A673 (cell line): ENCODE measurements around the gene JSRP1. TPM values are rescaled to one million over a fixed set of nuclear protein-coding genes. Genes with fewer than 3 reads are reported as not detected.

Experiments
- Bru-seq: library from RNA; stranded (reverse); fragments of 400-500 nt; gene quantifications from one replicate; lab custom pipeline; 2021; lab: Mats Ljungman, UMichigan
- BruChase-seq, 2 experiments: library from RNA; stranded (reverse); fragments of 400-500 nt; gene quantifications; one replicate each; lab custom pipeline; 2021; lab: Mats Ljungman, UMichigan
- BruUV-seq: library from RNA; stranded (reverse); fragments of 400-500 nt; replicated peaks from 2 replicates; lab custom pipeline; 2021; lab: Mats Ljungman, UMichigan
- CTCF ChIA-PET: fragments of 300-600 bp; sonication (Branson Sonifier 250); formaldehyde crosslinking; loops from one replicate; lab custom pipeline; 2022; ENCODE audit warnings: antibody characterized with exemption; lab: Charles Lee
- POLR2A ChIA-PET: fragments of 300-600 bp; sonication (Branson Sonifier 250); formaldehyde crosslinking; loops from one replicate; lab custom pipeline; 2022; ENCODE audit warnings: antibody characterized with exemption; ENCODE audit not compliant: low non-redundant PET; lab: Charles Lee
- DNase-seq: peaks from one replicate; pipeline ENCODE4 v3.0.0-alpha.2; 2015; ENCODE audit warnings: low spot score
- H3K27ac ChIP-seq: fragments of 200-600 bp; sonication (generic); 2 replicates; pipeline ENCODE4 v1.5.1; 2016; ENCODE audit warnings: mixed run types, low read depth, mild to moderate bottlenecking, mixed read lengths, antibody characterized with exemption, low read length; ENCODE audit not compliant: poor library complexity, severe bottlenecking
- H3K27me3 ChIP-seq: fragments of 200-600 bp; sonication (generic); replicated peaks from 2 replicates; pipeline ENCODE4 v1.6.1; 2017; ENCODE audit warnings: mixed run types, low read depth, mild to moderate bottlenecking, mixed read lengths, antibody characterized with exemption, low read length; ENCODE audit not compliant: insufficient read depth, poor library complexity
- H3K36me3 ChIP-seq: fragments of 200-600 bp; sonication (generic); 2 replicates; pipeline ENCODE4 v1.6.1; 2016; ENCODE audit warnings: mixed run types, mild to moderate bottlenecking, mixed read lengths, antibody characterized with exemption, low read length; ENCODE audit not compliant: insufficient read depth, poor library complexity, severe bottlenecking
- H3K4me1 ChIP-seq: fragments of 200-600 bp; sonication (generic); 2 replicates; pipeline ENCODE4 v1.6.1; 2017; ENCODE audit warnings: mixed run types, mild to moderate bottlenecking, mixed read lengths, antibody characterized with exemption, low read length; ENCODE audit not compliant: insufficient read depth, poor library complexity, severe bottlenecking
- H3K4me3 ChIP-seq: fragments of 200-600 bp; sonication (generic); 2 replicates; pipeline ENCODE4 v1.5.1; 2016; ENCODE audit warnings: low read depth, mixed run types, mild to moderate bottlenecking, mixed read lengths, low read length; ENCODE audit not compliant: poor library complexity, severe bottlenecking
- H3K9me3 ChIP-seq: fragments of 200-600 bp; sonication (generic); 2 replicates; pipeline ENCODE4 v1.6.1; 2016; ENCODE audit warnings: mixed run types, low read depth, mild to moderate bottlenecking, mixed read lengths, antibody characterized with exemption, low read length; ENCODE audit not compliant: poor library complexity, severe bottlenecking
- EZH2 ChIP-seq: fragments of 200-600 bp; sonication (generic); IDR thresholded peaks from 2 replicates; pipeline ENCODE4 v1.6.1; 2017; ENCODE audit warnings: borderline replicate concordance, low read depth, mild to moderate bottlenecking, mixed read lengths, antibody characterized with exemption, low read length; ENCODE audit not compliant: poor library complexity, severe bottlenecking
- intact Hi-C: fragments of 100-400 bp; cut with micrococcal nuclease; formaldehyde crosslinking; loops from one replicate; pipeline ENCODE4 v1.10.0; 2022; ENCODE audit not compliant: unreplicated experiment
- long read RNA-seq: library from polyadenylated mRNA; stranded (forward); transcript quantifications from one replicate; pipeline ENCODE4 v2.0.0, GENCODE V29; 2022
- total RNA-seq: library from RNA; stranded (reverse); gene quantifications from 2 replicates; pipeline ENCODE4 v1.2.3, GENCODE V29; 2021
- TF ChIP-seq, protein P1 (sequence below): fragments of 300-800, 200-600 bp; sonication (generic); conservative IDR thresholded peaks from 2 replicates; pipeline ENCODE4 v1.5.1; 2017; ENCODE audit warnings: low read depth, mild to moderate bottlenecking, antibody characterized with exemption, low read length, moderate library complexity, mixed read lengths

Gene JSRP1, protein sequence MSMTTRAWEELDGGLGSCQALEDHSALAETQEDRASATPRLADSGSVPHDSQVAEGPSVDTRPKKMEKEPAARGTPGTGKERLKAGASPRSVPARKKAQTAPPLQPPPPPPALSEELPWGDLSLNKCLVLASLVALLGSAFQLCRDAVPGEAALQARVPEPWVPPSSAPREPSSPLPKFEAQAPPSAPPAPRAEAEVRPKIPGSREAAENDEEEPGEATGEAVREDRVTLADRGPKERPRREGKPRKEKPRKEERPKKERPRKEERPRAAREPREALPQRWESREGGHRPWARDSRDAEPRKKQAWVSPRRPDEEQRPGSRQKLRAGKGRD
- total RNA-seq (0.73 TPM in 1 of 2 replicates, not detected in the other), Bru-seq, nascent RNA (not detected), BruChase-seq, experiment 1, labeled RNA remaining after a 2-hour chase (not detected), BruChase-seq, experiment 2, labeled RNA remaining after a 6-hour chase (percentile 13 among the genes with signal in this experiment)
- long read RNA-seq, result 0 reads

DNA sequence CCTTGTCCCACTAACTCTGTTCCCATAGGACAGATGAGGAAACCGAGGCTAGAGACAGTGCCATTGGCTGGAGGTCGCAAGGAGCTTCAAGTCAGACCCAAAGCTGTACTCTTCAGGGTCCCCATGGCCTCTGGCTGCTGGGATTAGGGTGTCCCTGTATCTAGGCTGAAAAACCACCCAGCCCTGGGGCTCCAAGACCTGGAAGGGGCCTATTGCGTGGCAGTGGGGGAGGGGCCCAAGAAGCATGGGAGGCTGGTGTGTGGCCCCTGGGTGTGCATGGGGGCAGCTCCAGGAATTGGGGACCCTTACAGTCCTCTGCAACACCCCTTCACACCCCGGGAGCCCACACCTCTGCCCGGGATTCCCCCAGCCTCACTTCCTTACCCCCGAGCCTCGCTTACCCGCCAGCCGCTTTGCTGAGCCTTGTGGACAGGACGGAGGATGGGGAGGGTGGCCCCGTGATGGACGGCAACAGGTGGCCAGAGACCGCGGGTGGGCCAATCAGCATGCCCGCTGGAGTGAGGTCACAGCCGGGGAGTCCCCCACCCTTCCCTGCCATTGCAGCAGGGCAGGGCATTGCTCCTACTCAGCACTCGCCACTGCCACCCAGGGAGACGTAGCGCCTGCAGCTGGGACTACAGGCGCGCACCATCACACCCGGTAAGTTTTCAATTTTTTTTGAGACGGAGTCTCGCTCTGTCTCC lies at the start of gene JSRP1:
JSRP1 (minus strand) TSS at position 436 of the 704 bp plus-strand sequence. CDS start 1,103 bp downstream, outside the sequence.
- Histone ChIP-seq H3K27ac (no peak within 1 kb of the TSS), H3K36me3 (no peaks in the 10 kb centered on the region), H3K4me3 (no peak within 1 kb of the TSS), H3K27me3 (no peaks in the 10 kb centered on the region), H3K9me3 (no peaks in the 10 kb centered on the region), H3K4me1 (no peaks in the 10 kb centered on the region)
- intact Hi-C loops, result no loop called here
- no TSS peak for BruUV-seq
- POLR2A ChIA-PET, result interaction anchor here (0.6 kb wide), 1 partner anchor 25 kb away, joined by 6 read pairs; no protein-coding TSS in a partner anchor
- TF ChIP-seq, protein P1, sequence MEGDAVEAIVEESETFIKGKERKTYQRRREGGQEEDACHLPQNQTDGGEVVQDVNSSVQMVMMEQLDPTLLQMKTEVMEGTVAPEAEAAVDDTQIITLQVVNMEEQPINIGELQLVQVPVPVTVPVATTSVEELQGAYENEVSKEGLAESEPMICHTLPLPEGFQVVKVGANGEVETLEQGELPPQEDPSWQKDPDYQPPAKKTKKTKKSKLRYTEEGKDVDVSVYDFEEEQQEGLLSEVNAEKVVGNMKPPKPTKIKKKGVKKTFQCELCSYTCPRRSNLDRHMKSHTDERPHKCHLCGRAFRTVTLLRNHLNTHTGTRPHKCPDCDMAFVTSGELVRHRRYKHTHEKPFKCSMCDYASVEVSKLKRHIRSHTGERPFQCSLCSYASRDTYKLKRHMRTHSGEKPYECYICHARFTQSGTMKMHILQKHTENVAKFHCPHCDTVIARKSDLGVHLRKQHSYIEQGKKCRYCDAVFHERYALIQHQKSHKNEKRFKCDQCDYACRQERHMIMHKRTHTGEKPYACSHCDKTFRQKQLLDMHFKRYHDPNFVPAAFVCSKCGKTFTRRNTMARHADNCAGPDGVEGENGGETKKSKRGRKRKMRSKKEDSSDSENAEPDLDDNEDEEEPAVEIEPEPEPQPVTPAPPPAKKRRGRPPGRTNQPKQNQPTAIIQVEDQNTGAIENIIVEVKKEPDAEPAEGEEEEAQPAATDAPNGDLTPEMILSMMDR, result no peak
- no peak for TF ChIP-seq EZH2
- no peak for DNase-seq
- CTCF ChIA-PET, result no interaction called here

DNA sequence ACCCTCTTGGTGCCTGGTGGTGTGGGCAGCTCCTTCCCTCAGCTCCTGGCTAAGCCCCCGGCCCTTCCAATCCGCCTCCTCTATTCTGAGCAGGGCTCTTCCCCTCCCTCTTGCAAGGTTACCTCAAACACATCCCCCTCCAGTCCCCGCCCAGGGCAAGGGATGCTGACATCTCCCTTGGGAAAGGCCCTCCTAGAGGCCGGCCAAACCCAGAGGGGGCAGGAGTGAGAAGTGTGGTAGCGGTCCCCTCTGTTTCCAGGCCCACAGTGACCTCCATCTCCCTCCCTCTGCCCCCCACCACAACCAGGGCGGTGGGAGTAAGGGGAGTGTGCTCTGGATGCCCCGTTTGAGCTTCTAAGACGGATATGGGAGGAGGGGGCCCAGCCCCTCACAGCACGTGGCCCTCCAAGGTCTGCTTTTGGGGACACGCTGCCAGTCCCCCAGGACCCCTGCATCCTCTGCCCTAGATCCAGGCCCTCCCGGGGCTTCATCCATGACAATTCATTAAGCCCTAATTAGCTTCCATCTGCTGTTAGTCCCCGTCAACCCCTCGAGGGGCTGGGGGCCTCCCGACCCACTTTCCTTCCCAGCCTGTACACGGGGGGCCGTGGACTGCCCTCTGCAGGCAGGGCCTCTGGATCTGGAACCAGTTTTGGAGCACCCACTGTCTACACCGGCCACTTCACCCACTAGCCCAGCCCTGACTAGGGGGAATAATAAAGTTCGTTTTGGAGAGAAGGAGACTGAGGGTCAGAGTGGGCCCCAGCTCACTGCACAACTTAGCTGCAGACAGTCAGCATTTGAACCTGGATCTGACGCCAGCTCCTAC lies 49.4 kb upstream of the JSRP1 start:
- DNase-seq, result no peak
- no peak overlapping the region for H3K27ac ChIP-seq
- no peaks in the 10 kb centered on the region for H3K9me3 ChIP-seq
- H3K27me3 ChIP-seq, result no peaks in the 10 kb centered on the region
- H3K4me3 ChIP-seq, result no peak overlapping the region
- H3K4me1 ChIP-seq, result no peaks in the 10 kb centered on the region
- intact Hi-C loops, result no loop called here
- ChIA-PET CTCF (no interaction called here), POLR2A (no interaction called here)
- no TSS peak for BruUV-seq
- TF ChIP-seq, protein P1, result no peak
- H3K36me3 ChIP-seq, result no peaks in the 10 kb centered on the region

DNA sequence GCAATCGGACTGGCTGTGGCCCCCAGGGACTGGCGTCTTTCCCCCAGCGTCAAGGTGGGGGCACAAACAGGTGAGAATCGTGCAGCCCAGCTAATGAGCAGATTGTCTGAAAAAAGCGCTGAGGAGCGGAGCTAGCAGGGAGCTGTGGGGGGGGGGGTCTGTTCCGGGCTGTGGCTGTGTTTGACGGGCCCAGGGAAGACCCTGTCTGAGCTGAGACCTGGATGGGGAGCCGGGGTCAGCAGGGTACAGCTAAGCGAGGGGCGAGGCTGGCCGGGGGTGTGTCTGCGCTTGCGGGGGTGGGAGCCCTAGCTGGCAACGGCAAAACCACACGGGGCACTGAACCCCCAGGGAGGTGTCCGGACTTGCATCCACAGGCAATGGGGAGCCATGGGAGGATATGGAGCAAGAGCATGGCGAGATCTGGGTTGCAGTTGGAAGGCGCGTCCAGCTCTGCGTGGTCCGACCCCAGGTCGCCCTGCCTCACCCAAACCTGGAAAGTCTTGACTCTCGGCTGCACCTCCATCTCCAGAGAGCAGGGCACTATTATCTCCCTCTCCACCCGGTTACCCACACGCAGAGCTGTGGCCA lies 47.1 kb upstream of the JSRP1 start:
- no peak overlapping the region for H3K4me3 ChIP-seq
- DNase-seq, result no peak
- TF ChIP-seq, protein P1, result no peak
- no peak for TF ChIP-seq EZH2
- BruUV-seq, result no TSS peak
- H3K4me1 ChIP-seq, result no peaks in the 10 kb centered on the region
- H3K9me3 ChIP-seq, result no peaks in the 10 kb centered on the region
- no peaks in the 10 kb centered on the region for H3K36me3 ChIP-seq
- ChIA-PET CTCF (no interaction called here), POLR2A (no interaction called here)
- H3K27ac ChIP-seq, result no peak overlapping the region
- H3K27me3 ChIP-seq, result no peaks in the 10 kb centered on the region
- intact Hi-C loops, result no loop called here
